PC-3 (cell line): ENCODE measurements around the gene GPC5. TPM values are rescaled to one million over a fixed set of nuclear protein-coding genes. Genes with fewer than 3 reads are reported as not detected.
"Not testable (repeated sequence)": the region's sequence is repeated elsewhere in the genome, so short reads cannot be mapped to it uniquely, and the experiment has no call there.

ENCODE experiments used
- ATAC-seq: fragments of 200-7000 bp; cut with Tn5 transposase; 2 replicates; pipeline ENCODE4 v1.9.1; 2020; ENCODE audit warnings: mild to moderate bottlenecking, moderate library complexity
- BruUV-seq: library from RNA; stranded (reverse); fragments of 400-500 nt; replicated peaks from 2 replicates; lab custom pipeline; 2021; lab: Mats Ljungman, UMichigan
- CTCF ChIA-PET: fragments of 300-600 bp; sonication (Branson Sonifier 250); formaldehyde crosslinking; loops from one replicate; lab custom pipeline; 2022; ENCODE audit warnings: antibody characterized with exemption; lab: Charles Lee
- POLR2A ChIA-PET: fragments of 300-600 bp; sonication (Branson Sonifier 250); formaldehyde crosslinking; loops from one replicate; lab custom pipeline; 2022; ENCODE audit warnings: antibody characterized with exemption; ENCODE audit not compliant: unreplicated experiment; lab: Charles Lee
- DNase-seq: peaks from one replicate; pipeline ENCODE4 v3.0.0-alpha.2; 2015
- H2AFZ ChIP-seq: fragments of 300-600 bp; sonication (generic); 2 replicates; pipeline ENCODE4 v1.6.0; 2016; ENCODE audit warnings: antibody characterized with exemption, low read length
- H3F3A ChIP-seq: fragments of 300-600 bp; sonication (generic); one replicate; pipeline ENCODE4 v1.6.0; 2017; ENCODE audit warnings: antibody characterized with exemption, low read length, control low read depth, mild to moderate bottlenecking; ENCODE audit not compliant: unreplicated experiment
- H3K27ac ChIP-seq: fragments of 300-600 bp; sonication (generic); 2 replicates; pipeline ENCODE4 v1.5.1; 2016; ENCODE audit warnings: mild to moderate bottlenecking, low read length
- H3K27me3 ChIP-seq: fragments of 300-600 bp; sonication (generic); 2 replicates; pipeline ENCODE4 v1.6.1; 2016; ENCODE audit warnings: low read length, mixed read lengths
- H3K36me3 ChIP-seq: fragments of 300-600 bp; sonication (generic); 2 replicates; pipeline ENCODE4 v1.6.1; 2016; ENCODE audit warnings: low read depth, mixed run types, low read length, mixed read lengths
- H3K4me1 ChIP-seq: fragments of 300-600 bp; sonication (generic); 2 replicates; pipeline ENCODE4 v1.5.1; 2016; ENCODE audit warnings: low read length; ENCODE audit not compliant: insufficient read depth
- H3K4me2 ChIP-seq: fragments of 300-600 bp; sonication (generic); 2 replicates; pipeline ENCODE4 v1.6.0; 2016; ENCODE audit warnings: low read length
- H3K4me3 ChIP-seq: fragments of 300-600 bp; sonication (generic); 2 replicates; pipeline ENCODE4 v1.5.1; 2016; ENCODE audit warnings: mild to moderate bottlenecking, low read length, mixed read lengths
- H3K79me2 ChIP-seq: fragments of 300-600 bp; sonication (generic); 2 replicates; pipeline ENCODE4 v1.6.1; 2017; ENCODE audit warnings: low read length, mixed read lengths
- H3K9ac ChIP-seq: fragments of 300-600 bp; sonication (generic); 2 replicates; pipeline ENCODE4 v1.6.0; 2016; ENCODE audit warnings: mild to moderate bottlenecking, low read length
- H3K9me2 ChIP-seq: fragments of 300-600 bp; sonication (generic); replicated peaks from 2 replicates; pipeline ENCODE4 v1.6.1; 2016; ENCODE audit warnings: mixed run types, low read length, mixed read lengths
- H3K9me3 ChIP-seq: fragments of 300-600 bp; sonication (generic); 2 replicates; pipeline ENCODE4 v1.6.1; 2016; ENCODE audit warnings: low read length, mixed read lengths
- H4K20me1 ChIP-seq: fragments of 300-600 bp; sonication (generic); 2 replicates; pipeline ENCODE4 v1.6.1; 2016; ENCODE audit warnings: low read length, mixed read lengths
- EZH2 ChIP-seq: fragments of 300-600 bp; sonication (generic); IDR thresholded peaks from one replicate; pipeline ENCODE4 v1.6.1; 2017; ENCODE audit warnings: antibody characterized with exemption, mild to moderate bottlenecking, low read length; ENCODE audit not compliant: unreplicated experiment
- EZH2phosphoT487 ChIP-seq: fragments of 300-600 bp; sonication (generic); IDR thresholded peaks from 2 replicates; pipeline ENCODE4 v1.6.1; 2018; ENCODE audit warnings: mild to moderate bottlenecking, antibody characterized with exemption, low read length, borderline replicate concordance
- intact Hi-C: fragments of 100-400 bp; cut with micrococcal nuclease; formaldehyde crosslinking; loops from 2 replicates; pipeline ENCODE4 v1.9.0; 2023
- total RNA-seq: library from RNA; depleted of rRNA; stranded (reverse); fragments of >200 nt; gene quantifications from 2 replicates; pipeline ENCODE4 v1.2.3, GENCODE V29; 2014
- TF ChIP-seq, protein P1 (sequence below): fragments of 300-600 bp; sonication (generic); conservative IDR thresholded peaks from 2 replicates; pipeline ENCODE4 v1.5.1; 2017; ENCODE audit warnings: antibody characterized with exemption, low read depth, mild to moderate bottlenecking, low read length

Gene GPC5
- total RNA-seq, 1 experiment from 2014 or later: not detected

DNA sequence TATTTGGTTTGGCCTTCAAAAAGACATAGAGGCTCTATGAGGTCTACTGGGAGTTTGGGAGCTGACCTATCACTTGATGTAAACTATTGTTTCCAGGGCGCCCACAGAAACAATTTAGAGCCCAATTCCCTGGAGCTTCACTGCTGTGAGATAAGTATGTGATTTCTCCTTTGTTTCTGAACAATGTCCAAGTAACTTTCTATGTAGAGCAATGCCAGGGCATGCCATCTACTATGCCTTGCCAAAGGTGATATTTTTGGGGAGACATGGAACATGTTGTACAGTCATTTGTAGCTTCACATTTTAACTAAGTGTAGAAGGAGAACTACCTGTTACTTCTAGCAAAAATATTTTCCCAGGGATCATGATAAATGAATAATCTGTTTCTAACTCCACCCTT is 872.6 kb downstream of the GPC5 start:
- Histone ChIP-seq H3K36me3 (no peaks in the 10 kb centered on the region), H3K4me2 (no peak overlapping the region), H3K27ac (no peak overlapping the region), H3K9ac (no peak overlapping the region), H3K9me3 (no peaks in the 10 kb centered on the region; the same call in 1 of the 2 replicates), H2AFZ (no peak overlapping the region), H3K9me2 (no peaks in the 10 kb centered on the region), H3K27me3 (no peaks in the 10 kb centered on the region), H3K4me1 (no peaks in the 10 kb centered on the region), H3K4me3 (no peak overlapping the region), H3F3A (no peaks in the 10 kb centered on the region), H4K20me1 (no peaks in the 10 kb centered on the region), H3K79me2 (no peaks in the 10 kb centered on the region)
- intact Hi-C loops: no loop called here
- ATAC-seq (no peak), DNase-seq (no peak)
- BruUV-seq: no TSS peak
- ChIA-PET POLR2A (no interaction called here), CTCF (no interaction called here)
- TF ChIP-seq EZH2phosphoT487: no peak
- TF ChIP-seq, protein P1, sequence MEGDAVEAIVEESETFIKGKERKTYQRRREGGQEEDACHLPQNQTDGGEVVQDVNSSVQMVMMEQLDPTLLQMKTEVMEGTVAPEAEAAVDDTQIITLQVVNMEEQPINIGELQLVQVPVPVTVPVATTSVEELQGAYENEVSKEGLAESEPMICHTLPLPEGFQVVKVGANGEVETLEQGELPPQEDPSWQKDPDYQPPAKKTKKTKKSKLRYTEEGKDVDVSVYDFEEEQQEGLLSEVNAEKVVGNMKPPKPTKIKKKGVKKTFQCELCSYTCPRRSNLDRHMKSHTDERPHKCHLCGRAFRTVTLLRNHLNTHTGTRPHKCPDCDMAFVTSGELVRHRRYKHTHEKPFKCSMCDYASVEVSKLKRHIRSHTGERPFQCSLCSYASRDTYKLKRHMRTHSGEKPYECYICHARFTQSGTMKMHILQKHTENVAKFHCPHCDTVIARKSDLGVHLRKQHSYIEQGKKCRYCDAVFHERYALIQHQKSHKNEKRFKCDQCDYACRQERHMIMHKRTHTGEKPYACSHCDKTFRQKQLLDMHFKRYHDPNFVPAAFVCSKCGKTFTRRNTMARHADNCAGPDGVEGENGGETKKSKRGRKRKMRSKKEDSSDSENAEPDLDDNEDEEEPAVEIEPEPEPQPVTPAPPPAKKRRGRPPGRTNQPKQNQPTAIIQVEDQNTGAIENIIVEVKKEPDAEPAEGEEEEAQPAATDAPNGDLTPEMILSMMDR: no peak
- no peak for TF ChIP-seq EZH2

GRCh38 chr13:92272177-92272576 is 873.8 kb downstream of the GPC5 start:
- no peak overlapping the region for H3K9ac ChIP-seq
- no peaks in the 10 kb centered on the region for H3K9me2 ChIP-seq
- BruUV-seq: no TSS peak
- POLR2A ChIA-PET: no interaction called here
- H2AFZ ChIP-seq: no peak overlapping the region
- no peaks in the 10 kb centered on the region for H3K4me1 ChIP-seq
- intact Hi-C loops: no loop called here
- ATAC-seq (no peak), DNase-seq (no peak)
- TF ChIP-seq EZH2 (no peak), EZH2phosphoT487 (no peak)
- TF ChIP-seq, protein P1: no peak
- no peaks in the 10 kb centered on the region for H4K20me1 ChIP-seq
- no peak overlapping the region for H3K4me2 ChIP-seq
- no peak overlapping the region for H3K4me3 ChIP-seq
- H3K27ac ChIP-seq: no peak overlapping the region
- H3K9me3 ChIP-seq: no peaks in the 10 kb centered on the region; the same call in 1 of the 2 replicates
- no peaks in the 10 kb centered on the region for H3K36me3 ChIP-seq
- H3K79me2 ChIP-seq: no peaks in the 10 kb centered on the region
- H3K27me3 ChIP-seq: no peaks in the 10 kb centered on the region
- CTCF ChIA-PET: no interaction called here
- H3F3A ChIP-seq: no peaks in the 10 kb centered on the region

DNA sequence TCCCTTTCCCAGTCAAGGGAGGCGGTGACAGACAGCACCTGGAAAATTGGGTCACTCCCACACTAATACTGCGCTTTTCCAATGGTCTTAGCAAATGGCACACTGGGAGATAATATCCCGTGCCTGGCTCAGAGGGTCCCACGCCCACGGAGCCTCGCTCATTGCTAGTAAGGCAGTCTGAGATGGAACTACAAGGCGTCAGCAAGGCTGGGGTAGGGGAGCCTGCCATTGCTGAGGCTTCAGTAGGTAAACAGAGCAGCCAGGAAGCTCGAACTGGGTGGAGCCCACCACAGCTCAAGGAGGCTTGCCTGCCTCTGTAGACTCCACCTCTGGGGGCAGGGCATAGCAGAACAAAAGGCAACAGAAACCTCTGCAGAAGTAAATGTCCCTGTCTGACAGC is 882.6 kb downstream of the GPC5 start:
- H3K36me3 ChIP-seq, H3K4me3 ChIP-seq, H3K79me2 ChIP-seq, H3K27me3 ChIP-seq, H3K9me2 ChIP-seq, H2AFZ ChIP-seq, BruUV-seq, H3K4me2 ChIP-seq, ATAC-seq, H3K9ac ChIP-seq, CTCF ChIA-PET, H3F3A ChIP-seq, DNase-seq, H4K20me1 ChIP-seq, H3K9me3 ChIP-seq, H3K27ac ChIP-seq, POLR2A ChIA-PET, H3K4me1 ChIP-seq, intact Hi-C loops: not testable (repeated sequence)

DNA sequence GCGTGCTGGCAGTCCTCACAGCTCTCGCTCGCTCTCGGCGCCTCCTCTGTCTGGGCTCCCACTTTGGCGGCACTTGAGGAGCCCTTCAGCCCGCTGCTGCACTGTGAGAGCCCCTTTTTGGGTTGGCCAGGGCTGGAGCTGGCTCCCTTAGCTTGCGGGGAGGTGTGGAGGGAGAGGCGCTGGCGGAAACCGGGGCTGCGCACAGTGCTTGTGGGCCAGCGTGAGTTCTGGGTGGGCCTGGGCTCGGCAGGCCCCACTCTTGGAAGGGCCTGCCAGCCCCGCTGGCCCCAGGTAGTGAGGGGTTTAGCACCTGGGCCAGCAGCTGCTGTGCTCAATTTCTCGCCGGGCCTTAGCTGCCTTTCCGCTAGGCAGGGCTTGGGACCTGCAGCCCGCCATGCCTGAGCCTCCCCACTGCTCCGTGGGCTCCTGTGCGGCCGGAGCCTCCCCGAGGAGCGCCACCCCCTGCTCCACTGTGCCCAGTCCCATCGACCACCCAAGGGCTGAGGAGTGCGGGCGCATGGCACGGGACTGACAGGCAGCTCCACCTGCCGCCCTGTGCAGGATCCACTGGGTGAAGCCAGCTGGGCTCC is 892.4 kb downstream of the GPC5 start:
- H3K79me2 ChIP-seq, DNase-seq, H3K9ac ChIP-seq, H3K4me2 ChIP-seq, H4K20me1 ChIP-seq, BruUV-seq, POLR2A ChIA-PET, H3K9me3 ChIP-seq, ATAC-seq, H3K27me3 ChIP-seq, H2AFZ ChIP-seq, H3K9me2 ChIP-seq, CTCF ChIA-PET, H3F3A ChIP-seq, H3K4me1 ChIP-seq, H3K36me3 ChIP-seq, H3K27ac ChIP-seq, H3K4me3 ChIP-seq, intact Hi-C loops: not testable (repeated sequence)

DNA sequence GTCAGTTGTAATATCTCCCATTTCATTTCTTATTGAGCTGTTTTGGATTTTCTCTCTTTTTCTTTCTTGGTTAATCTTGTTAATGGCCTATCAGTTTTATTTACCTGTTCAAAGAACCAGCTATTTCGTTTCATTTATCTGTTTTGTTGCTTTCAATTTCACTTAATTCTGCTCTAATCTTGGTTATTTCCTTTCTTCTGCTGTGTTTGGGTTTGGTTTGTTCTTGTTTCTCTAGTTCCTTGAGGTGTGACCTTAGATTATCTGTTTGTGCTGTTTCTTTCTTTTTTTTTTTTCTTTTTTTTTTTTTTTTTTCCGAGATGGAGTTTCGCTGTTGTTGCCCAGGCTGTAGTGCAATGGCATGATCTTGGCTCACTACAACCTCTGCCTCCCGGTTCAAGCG is 896.1 kb downstream of the GPC5 start:
- H3K4me3 ChIP-seq, H3K4me2 ChIP-seq, POLR2A ChIA-PET, H3K9me3 ChIP-seq, H4K20me1 ChIP-seq, H3K9me2 ChIP-seq, H3F3A ChIP-seq, intact Hi-C loops, BruUV-seq, H3K4me1 ChIP-seq, DNase-seq, ATAC-seq, H2AFZ ChIP-seq, H3K9ac ChIP-seq, H3K36me3 ChIP-seq, CTCF ChIA-PET, H3K79me2 ChIP-seq, H3K27me3 ChIP-seq, H3K27ac ChIP-seq: not testable (repeated sequence)
